Pericardium fibroblast (primary cell): ENCODE measurements around the gene HSPBP1. TPM values are rescaled to one million over a fixed set of nuclear protein-coding genes. Genes with fewer than 3 reads are reported as not detected.

Experiments
- total RNA-seq: library from RNA; depleted of rRNA; stranded (reverse); fragments of >200 nt; gene quantifications from 2 replicates; pipeline ENCODE4 v1.2.3, GENCODE V29; 2015

The HSPBP1 gene
- 26.7 and 37.5 TPM in 2 replicates for total RNA-seq

GRCh38 chr19:55279770-55280643, at the start of gene HSPBP1:
TSS of gene HSPBP1 (minus strand) at chr19:55280110. CDS start at chr19:55279608, 502 bp downstream.

GRCh38 chr19:55325172-55325571, 45.3 kb upstream of the HSPBP1 start, which contains the start of gene TMEM150B:
TSS of gene TMEM150B (minus strand) at chr19:55325341. CDS start at chr19:55321036, 4,305 bp downstream.

GRCh38 chr19:55283548-55284377, 3.9 kb upstream of the HSPBP1 start, which contains the start of gene BRSK1:
TSS of gene BRSK1 (plus strand) at chr19:55283997. CDS start at chr19:55284443, 446 bp downstream.

GRCh38 chr19:55258828-55259539, 20.9 kb downstream of the HSPBP1 start, which contains the start of gene PPP6R1:
TSS of gene PPP6R1 (minus strand) at chr19:55259017. CDS start at chr19:55247103, 11,914 bp downstream.

GRCh38 chr19:55228403-55229031, 51.4 kb downstream of the HSPBP1 start, which contains the start of gene TMEM86B:
TSS of gene TMEM86B (minus strand) at chr19:55228763. CDS start at chr19:55228741, 22 bp downstream.

Other genes starting within 250 kb of the HSPBP1 start
- gene GP6, start 241.8 kb downstream of the HSPBP1 start, total RNA-seq: not detected in 2 replicates
- 6.4 and 8.1 TPM in 2 replicates for gene RDH13, start 217.0 kb downstream of the HSPBP1 start, total RNA-seq
- gene EPS8L1, start 204.2 kb downstream of the HSPBP1 start, total RNA-seq: 0.60 and 2.5 TPM in 2 replicates
- gene PPP1R12C, start 162.5 kb downstream of the HSPBP1 start, total RNA-seq: 71.1 and 98.8 TPM in 2 replicates
- gene TNNT1, start 130.9 kb downstream of the HSPBP1 start, total RNA-seq: 5.4 and 9.0 TPM in 2 replicates
- gene TNNI3, start 122.4 kb downstream of the HSPBP1 start, total RNA-seq: 0.58 TPM in 1 of 2 replicates, not detected in the other
- gene DNAAF3, start 113.5 kb downstream of the HSPBP1 start, total RNA-seq: 0.26 TPM in 1 of 2 replicates, not detected in the other
- gene SYT5, start 99.8 kb downstream of the HSPBP1 start, total RNA-seq: 0.26 TPM in 1 of 2 replicates, not detected in the other
- gene PTPRH, start 70.6 kb downstream of the HSPBP1 start, total RNA-seq: 7.0 and 9.4 TPM in 2 replicates
- 0.51 and 0.93 TPM in 2 replicates for gene TMEM86B, start 51.3 kb downstream of the HSPBP1 start, total RNA-seq
- gene PPP6R1, start 21.1 kb downstream of the HSPBP1 start, total RNA-seq: 30.5 and 31.7 TPM in 2 replicates
- 2.2 and 8.6 TPM in 2 replicates for gene BRSK1, start 3.9 kb upstream of the HSPBP1 start, total RNA-seq
- gene TMEM150B, start 45.2 kb upstream of the HSPBP1 start, total RNA-seq: not detected in 2 replicates
- 6.4 and 6.5 TPM in 2 replicates for gene KMT5C, start 59.8 kb upstream of the HSPBP1 start, total RNA-seq
- not detected in 2 replicates for gene COX6B2, start 74.6 kb upstream of the HSPBP1 start, total RNA-seq
- gene GARIN5B, start 83.2 kb upstream of the HSPBP1 start, total RNA-seq: not detected in 2 replicates
- 0.77 TPM in 1 of 2 replicates, not detected in the other for gene IL11, start 90.4 kb upstream of the HSPBP1 start, total RNA-seq
- gene TMEM190, start 96.7 kb upstream of the HSPBP1 start, total RNA-seq: 0.17 TPM in 1 of 2 replicates, not detected in the other
- 0.23 and 0.60 TPM in 2 replicates for gene TMEM238, start 104.2 kb upstream of the HSPBP1 start, total RNA-seq
- gene RPL28, start 105.8 kb upstream of the HSPBP1 start, total RNA-seq: 452 and 1,009 TPM in 2 replicates
- gene UBE2S, start 127.7 kb upstream of the HSPBP1 start, total RNA-seq: 42.2 and 50.1 TPM in 2 replicates
- gene SHISA7, start 163.2 kb upstream of the HSPBP1 start, total RNA-seq: not detected in 2 replicates
- gene ISOC2, start 181.5 kb upstream of the HSPBP1 start, total RNA-seq: 86.5 and 89.5 TPM in 2 replicates
- gene C19orf85, start 184.6 kb upstream of the HSPBP1 start, total RNA-seq: not detected in 2 replicates
- 1.9 and 4.2 TPM in 2 replicates for gene ZNF628, start 196.5 kb upstream of the HSPBP1 start, total RNA-seq
- gene NAT14, start 205.1 kb upstream of the HSPBP1 start, total RNA-seq: 16.6 and 25.1 TPM in 2 replicates
- gene SSC5D, start 208.3 kb upstream of the HSPBP1 start, total RNA-seq: 9.1 and 19.5 TPM in 2 replicates